AG09319 (cell line): ENCODE results near the gene ACKR2.

Experiments
- DNase-seq: peaks from one replicate; pipeline ENCODE4 v3.0.0-alpha.2; 2010; ENCODE audit warnings: low read depth; ENCODE audit errors: extremely low read depth
- TF ChIP-seq, protein P1 (sequence below): IDR thresholded peaks from 2 replicates; pipeline ENCODE4 v1.5.1; 2011; ENCODE audit warnings: low read depth, mild to moderate bottlenecking, inconsistent platforms, low read length, moderate library complexity

ACKR2 gene

DNA sequence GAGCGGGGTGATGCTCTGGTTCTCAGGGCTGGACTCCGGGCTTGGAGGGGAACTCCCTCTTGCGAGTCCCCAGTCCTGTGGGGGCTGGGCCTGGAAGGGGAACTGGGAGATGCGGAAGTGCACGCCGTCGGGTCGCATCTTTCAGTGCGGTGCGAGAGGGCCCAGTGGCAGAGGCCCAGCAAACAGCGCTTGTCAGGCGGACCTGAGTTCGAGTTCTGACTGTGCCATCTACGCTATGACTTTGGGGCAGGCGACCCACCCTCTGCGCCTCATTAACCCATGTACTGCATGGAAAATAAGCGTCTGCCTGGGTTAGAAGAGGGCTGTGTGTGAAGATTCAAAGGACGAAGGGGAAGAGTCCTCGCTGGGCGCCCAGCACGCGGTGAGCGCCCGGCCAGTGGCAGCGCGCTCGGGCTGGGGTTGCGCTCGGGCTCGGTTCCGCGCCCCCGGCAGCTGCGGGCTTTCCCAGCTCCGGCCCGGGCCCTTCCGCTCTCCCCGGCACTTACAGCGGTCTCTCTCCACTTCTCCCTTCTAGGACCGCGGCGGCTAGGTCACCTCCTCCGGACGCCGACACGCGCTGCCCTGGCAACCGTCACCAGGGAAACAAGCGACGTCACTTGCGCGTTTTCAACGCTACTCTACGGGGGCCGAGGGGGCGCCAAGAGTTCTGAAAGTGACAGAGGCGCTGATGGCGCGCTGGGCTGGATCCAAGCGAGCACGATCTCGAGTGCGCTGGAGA, 36.4 kb upstream of the ACKR2 start, which contains the start of gene CCDC13:
TSS of gene CCDC13 (minus strand) at position 584 of the 739 bp plus-strand sequence. CDS start 14,908 bp downstream, outside the sequence.
- DNase-seq, result no peak
- TF ChIP-seq, protein P1, sequence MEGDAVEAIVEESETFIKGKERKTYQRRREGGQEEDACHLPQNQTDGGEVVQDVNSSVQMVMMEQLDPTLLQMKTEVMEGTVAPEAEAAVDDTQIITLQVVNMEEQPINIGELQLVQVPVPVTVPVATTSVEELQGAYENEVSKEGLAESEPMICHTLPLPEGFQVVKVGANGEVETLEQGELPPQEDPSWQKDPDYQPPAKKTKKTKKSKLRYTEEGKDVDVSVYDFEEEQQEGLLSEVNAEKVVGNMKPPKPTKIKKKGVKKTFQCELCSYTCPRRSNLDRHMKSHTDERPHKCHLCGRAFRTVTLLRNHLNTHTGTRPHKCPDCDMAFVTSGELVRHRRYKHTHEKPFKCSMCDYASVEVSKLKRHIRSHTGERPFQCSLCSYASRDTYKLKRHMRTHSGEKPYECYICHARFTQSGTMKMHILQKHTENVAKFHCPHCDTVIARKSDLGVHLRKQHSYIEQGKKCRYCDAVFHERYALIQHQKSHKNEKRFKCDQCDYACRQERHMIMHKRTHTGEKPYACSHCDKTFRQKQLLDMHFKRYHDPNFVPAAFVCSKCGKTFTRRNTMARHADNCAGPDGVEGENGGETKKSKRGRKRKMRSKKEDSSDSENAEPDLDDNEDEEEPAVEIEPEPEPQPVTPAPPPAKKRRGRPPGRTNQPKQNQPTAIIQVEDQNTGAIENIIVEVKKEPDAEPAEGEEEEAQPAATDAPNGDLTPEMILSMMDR, result no peak; the same call in 1 of the 2 replicates

GRCh38 chr3:42773409-42773751, 35.9 kb upstream of the ACKR2 start:
- DNase-seq, result no peak
- TF ChIP-seq, protein P1, result no peak

- DNase-seq, result peak; percentile 73
- TF ChIP-seq, protein P1, result no peak
These were observed 30.6 kb upstream of the ACKR2 start for GRCh38 chr3:42778644-42779043.

DNA sequence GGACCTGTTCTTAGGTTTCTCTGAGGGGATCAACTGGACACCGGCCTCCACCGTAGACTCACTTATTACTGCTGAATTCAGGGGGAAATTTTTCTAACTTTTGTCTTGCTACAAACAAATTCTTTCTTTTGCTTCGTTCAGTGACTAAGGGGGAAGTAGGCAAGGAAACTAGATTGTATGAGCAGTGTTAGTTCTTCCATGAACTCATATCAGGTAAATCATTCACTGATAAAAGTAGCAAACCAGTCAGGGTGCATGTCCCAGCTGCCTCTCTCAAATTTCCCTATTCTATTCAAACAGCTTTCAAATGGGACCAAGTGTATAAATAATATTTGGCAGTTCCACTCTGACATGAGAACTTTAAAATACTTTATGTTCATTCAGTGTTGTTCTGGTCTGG, 28.8 kb upstream of the ACKR2 start:
- no peak for DNase-seq
- TF ChIP-seq, protein P1, result no peak

- TF ChIP-seq, protein P1, result peak; percentile 65
- DNase-seq, result no peak
These were observed 28.1 kb upstream of the ACKR2 start for GRCh38 chr3:42780892-42781700.

DNA sequence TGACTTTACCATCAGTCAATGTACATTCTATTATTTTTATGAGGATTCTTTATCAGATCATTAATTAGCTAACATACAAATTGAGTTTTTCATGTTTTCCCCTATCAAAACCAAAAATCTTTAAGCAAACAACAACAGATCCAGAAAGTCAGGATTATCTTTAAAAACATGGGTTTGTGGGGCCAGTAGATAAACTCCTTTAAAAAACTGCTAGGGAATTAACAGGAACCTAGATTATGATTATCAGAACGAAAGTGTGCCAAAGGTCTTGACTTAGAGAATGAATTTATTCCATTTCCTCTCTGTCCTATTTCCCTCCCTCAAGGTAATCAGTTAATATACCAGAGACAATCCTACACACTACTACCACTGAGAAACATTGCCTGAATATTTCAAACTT, 23.0 kb upstream of the ACKR2 start:
- no peak for DNase-seq
- TF ChIP-seq, protein P1, result no peak

DNA sequence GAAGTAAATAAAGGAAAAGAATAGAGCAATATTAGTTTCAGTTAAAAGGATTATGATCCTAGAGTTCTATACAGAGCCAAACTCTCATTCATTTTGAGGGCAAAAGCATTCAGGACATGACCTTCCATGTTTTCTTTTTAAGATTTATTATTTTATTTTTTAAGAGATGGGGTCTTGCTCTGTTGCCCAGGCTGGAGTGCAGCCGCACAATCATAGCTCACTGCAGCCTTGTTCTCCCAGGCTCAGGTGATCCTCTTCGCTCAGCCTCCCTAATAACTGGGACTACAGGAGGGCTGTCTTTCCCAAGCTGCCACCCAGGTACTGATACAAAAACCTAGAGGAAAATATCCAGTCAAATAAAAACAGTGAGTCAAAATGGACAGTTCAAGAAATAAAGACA, 22.6 kb upstream of the ACKR2 start:
- no peak for DNase-seq
- TF ChIP-seq, protein P1, result no peak
